ENCODE data around the gene COX5B.
A peak's percentile ranks its signal among the peaks of the same experiment; 100 is the strongest.
"Not testable (repeated sequence)": the region's sequence is repeated elsewhere in the genome, so short reads cannot be mapped to it uniquely, and the experiment has no call there.

COX5B gene

DNA sequence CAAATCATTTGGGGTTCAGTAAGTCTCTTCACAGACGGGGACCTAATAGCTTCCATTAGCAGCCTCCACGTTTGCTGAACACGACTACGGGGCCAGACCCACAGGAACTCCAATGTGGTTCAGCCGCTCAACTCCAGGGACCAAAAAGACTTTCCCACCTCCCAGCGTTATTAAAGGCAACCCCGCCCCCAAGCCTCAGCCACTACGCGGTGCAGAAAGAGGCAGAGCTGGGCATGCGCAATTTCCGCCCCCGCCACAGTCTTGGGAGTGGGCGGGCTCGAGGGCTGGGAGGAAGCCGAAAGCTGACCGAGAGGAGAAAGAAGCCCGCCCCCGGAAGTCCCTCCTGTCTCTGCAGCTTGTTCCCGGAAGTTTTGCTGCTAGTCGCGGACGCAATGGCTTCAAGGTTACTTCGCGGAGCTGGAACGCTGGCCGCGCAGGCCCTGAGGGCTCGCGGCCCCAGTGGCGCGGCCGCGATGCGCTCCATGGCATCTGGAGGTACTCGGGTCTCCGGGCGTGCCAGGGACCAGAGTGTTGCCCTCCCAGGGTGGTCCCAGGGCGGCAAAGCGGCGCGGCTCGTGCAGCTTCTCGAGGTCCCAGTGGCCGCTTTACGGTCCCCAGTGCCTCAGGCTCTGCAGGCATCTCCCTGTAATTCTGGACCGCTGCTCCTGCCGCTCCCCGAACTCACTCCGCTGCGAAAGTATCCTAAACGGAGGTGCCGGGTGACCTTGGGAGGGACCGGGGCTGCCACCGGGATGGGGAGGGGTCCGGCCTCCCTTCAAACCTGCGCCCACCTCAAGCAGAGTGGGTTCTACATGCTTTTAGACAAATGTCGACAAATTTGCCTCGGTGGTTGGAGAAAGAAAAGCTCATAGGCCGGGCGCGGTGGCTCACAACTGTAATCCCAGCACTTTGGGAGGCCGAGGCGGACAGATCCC, at the start of gene COX5B:
Gene COX5B (plus strand): TSS at position 368 of the 935 bp plus-strand sequence. CDS start 25 bp downstream, at position 393.
- FAIRE-seq = peak; percentile 92

DNA sequence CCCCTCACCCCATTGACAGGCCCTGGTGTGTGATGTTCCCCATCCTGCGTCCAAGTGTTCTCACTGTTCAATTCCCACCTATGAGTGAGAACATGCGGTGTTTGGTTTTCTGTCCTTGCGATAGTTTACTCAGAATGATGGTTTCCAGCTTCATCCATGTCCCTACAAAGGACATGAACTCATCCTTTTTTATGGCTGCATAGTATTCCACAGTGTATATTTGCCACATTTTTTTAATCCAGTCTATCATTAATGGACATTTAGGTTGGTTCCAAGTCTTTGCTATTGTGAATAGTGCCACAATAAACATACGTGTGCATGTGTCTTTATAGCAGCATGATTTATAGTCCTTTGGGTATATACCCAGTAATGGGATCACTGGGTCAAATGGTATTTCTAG, 49.7 kb upstream of the COX5B start:
- FAIRE-seq = not testable (repeated sequence)

DNA sequence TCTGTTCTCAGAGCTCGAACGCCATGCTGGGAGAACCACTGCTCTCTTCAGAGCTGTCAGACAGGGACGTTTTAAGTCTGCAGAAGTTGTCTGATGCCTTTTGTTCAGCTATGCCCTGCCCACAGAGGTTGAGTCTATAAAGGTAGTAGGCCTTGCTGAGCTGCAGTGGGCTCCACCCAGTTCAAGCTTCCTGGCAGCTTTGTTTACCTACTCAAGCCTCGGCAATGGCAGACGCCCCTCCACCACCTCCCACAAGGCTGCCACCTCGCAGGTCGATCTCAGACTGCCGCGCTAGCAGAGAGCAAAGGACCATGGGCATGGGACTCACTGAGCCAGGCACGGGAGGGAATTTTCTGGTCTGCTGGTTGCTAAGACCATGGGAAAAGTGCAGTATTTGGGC, 44.3 kb upstream of the COX5B start:
- FAIRE-seq = not testable (repeated sequence)

GRCh38 chr2:97605109-97605508, 40.8 kb upstream of the COX5B start:
- not testable (repeated sequence) for FAIRE-seq

GRCh38 chr2:97605524-97606339, 40.1 kb upstream of the COX5B start:
- FAIRE-seq = not testable (repeated sequence)

- not testable (repeated sequence) for FAIRE-seq
Observed at GRCh38 chr2:97608745-97609144, 37.1 kb upstream of the COX5B start.

GRCh38 chr2:97611895-97612294, 34.0 kb upstream of the COX5B start:
- not testable (repeated sequence) for FAIRE-seq

GRCh38 chr2:97615746-97616145, 30.1 kb upstream of the COX5B start:
- not testable (repeated sequence) for FAIRE-seq

GRCh38 chr2:97617911-97618310, 28.0 kb upstream of the COX5B start:
- no peak for FAIRE-seq

DNA sequence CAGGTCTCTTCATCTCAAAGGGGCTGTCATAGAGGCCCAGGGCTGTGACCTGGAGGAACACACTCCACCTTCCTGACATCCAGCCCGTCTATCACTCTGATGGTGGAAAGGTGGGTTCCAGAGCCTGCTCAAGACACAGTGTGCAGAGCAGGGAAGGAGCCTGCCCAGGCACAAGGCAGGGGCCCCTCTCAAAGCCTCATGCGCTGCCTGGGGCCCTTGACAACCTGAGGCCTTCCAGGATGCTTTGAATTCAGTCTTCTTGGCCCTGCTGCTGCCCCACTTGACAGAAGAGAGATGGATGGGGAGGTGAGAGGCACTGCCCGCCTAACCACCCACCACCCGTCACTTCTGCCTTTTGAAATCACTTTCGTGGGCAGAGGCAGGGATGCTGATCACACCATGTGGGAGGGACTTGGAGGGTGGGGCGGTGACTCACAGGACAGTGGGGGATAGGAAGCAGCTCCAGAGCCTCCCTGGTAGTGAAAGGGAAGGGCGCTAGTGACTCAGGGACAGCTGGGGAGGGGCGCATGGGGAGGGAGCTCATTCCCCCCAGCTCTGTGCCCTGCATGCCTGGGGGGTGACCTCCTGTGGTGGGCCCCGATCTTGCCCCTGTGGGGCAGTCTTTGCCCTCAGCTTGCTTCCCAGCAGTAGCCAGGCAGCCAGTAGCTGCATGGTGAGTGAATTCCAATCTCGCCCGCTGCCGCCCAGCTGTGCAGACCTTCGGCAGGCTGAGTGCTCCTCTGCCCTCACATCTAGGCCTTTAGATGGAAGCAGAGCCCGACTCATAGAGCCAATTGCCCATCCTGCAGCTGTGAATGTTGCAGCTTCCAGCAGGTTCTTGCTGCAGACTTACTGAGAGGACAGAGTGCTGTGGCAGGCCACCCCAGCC, 26.7 kb upstream of the COX5B start:
- FAIRE-seq = not testable (repeated sequence)

DNA sequence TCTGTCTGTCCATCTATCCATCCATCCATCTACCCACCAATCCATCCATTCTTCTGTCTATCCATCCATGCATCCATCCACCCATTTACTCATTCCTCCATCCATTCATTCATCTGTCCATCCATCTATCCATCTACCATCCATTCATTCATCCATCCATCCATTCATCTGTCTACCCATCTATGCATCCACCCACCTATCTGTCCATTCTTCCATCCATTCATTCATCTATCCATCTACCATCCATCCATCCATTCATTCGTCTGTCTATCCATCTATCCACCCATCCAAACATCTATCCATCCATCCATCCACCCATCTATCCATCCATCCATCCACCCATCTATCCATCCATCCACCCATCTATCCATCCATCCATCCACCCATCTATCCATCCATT, 25.4 kb upstream of the COX5B start:
- FAIRE-seq = not testable (repeated sequence)

- FAIRE-seq = not testable (repeated sequence)
Observed at GRCh38 chr2:97622976-97623375, 22.9 kb upstream of the COX5B start.

- FAIRE-seq = not testable (repeated sequence)
Observed at GRCh38 chr2:97625354-97626048, 20.4 kb upstream of the COX5B start.

DNA sequence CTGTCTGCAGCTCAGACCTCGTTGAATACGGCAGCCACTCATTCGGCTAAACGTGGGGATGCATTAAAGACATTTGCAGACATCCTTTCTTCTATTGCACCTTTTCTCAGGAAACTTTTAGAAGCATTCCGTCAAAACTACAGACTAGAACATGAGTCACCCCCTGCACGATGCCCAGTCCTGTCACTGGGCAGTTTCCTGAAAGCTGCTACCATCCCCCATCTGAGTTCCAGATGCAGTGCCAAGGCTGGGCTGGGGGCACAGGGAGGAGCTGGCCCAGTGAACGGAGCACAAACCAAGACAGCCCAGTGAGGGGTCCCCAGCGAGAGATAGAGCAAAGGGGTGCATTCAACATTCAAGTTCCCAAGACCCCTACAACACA, 19.8 kb upstream of the COX5B start:
- not testable (repeated sequence) for FAIRE-seq

- no peak for FAIRE-seq
Observed at GRCh38 chr2:97644023-97644717, 1.7 kb upstream of the COX5B start.

DNA sequence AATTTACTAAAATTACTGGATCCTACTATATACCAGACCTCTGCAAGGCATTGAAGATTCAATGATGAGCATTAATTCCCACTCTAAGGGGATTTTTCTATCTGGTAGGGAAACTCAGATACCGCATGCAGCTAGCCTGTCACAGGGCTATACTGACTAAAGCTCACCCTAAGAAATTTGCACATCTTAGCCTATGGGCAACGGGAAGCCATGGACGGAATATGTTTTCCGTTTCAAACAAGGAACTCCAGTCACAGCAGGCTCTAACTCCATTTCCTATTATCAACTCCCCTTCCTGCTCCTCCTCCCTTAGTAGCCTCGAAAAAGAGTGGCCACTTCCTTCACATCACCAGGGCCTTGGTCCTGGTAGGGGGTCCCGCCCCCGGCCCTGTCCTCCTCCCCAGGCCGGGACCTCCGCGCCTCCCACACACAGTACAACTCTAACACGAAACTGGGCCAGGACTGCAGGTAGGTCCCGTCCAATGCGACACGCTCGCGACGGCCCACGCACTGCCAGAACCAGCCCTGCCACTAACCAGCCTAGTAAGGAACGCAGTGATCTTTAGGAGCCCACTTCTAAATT, 659 bp upstream of the COX5B start:
- no peak for FAIRE-seq

GRCh38 chr2:97646977-97647376, 1.1 kb downstream of the COX5B start:
- no peak for FAIRE-seq

DNA sequence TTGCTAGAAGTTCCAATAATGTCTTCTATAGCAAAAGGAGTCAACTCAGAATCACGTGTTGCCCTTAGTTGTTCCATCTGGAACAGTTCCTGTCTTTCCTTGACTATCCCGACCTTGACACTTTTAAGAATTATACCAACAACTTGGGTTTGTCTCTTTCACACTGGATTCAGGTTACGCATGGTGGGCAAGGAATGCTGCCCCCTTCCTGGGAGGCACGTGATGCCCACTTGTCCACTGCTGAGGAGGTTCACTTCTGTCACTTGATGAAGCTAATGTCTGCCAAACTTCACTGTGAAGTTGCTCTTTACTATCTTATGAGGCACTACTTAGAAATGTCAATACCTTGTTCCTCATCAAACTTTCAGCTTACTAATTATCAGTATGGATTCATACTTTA, 5.3 kb downstream of the COX5B start:
- no peak for FAIRE-seq

GRCh38 chr2:97653473-97653872, 7.6 kb downstream of the COX5B start:
- no peak for FAIRE-seq

GRCh38 chr2:97653874-97654273, 8.0 kb downstream of the COX5B start:
- no peak for FAIRE-seq

GRCh38 chr2:97654309-97654708, 8.4 kb downstream of the COX5B start:
- no peak for FAIRE-seq

Measured in TTC549 (cell line).